ENCODE results near the gene NTRK3.

NTRK3 gene

DNA sequence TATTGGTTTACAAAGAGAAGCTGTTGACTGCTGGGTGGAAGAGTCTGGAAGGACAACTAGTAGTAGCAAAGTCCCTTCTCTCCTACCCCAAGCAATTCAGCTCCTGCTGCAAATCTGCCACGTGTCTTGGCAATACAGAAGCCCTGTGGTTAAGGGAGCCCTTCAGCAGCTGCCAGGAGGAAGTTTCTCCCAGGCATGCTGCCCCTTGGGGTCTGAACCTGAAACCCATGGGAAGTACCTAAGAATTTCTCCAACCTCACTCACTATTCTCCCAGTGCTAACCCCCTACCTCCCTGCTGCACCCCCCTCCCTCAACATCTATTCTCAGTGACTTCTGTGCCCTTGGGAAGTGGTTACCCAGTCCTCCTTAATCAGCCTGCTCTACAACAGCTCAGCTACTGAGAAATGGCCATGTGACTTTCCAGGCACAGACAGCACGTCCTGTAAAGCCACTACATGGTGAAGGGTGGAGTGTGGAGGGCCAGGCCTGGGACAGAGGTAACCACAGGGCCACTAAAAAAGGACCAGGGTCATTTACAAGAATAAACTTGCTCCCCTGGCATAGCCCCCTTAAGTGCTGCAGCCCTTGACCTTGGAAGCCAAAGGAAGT, 316.6 kb downstream of the NTRK3 start:
- DNase-seq (ENCODE audit: low spot score): no peak

DNA sequence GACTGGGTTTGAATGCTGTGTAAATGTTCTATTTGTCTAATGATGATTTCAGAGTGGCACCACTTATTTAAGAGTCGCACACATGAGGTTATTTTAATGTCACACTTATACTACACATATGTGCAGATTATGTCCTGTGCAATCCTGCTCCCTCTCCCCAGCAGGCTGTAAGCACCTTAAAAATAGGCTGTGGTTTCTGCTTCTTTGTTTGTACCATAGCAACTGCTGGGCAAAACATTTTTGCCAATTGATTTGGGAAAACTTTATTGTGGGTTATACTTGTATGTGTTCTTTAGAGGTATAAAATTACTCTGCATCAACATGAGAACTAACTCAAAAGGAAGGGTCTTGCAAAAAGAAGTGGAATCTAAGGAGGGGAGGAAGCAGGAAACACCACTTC, 318.5 kb downstream of the NTRK3 start:
- DNase-seq (ENCODE audit: low spot score): no peak

GRCh38 chr15:87935583-87935982, 321.0 kb downstream of the NTRK3 start:
- DNase-seq (ENCODE audit: low spot score): no peak

DNA sequence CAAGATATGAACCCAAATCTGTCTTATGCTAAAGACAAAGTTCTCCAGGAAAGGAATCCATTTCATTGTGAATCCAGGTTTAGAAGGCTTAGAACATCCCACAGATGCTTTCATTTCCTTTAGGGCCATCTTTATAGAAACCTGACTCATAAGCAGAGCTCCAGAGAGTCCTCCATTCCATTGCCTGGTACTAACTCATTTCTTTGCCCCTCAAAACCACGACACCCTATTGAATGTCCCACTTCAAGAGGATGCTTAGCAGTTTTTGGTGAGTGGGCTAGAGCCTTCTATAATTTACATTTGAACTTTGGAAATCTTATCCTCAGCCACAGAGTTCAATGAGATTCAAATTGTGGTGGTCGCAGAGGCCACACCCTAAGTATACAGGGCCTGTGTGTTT, 325.0 kb downstream of the NTRK3 start:
- DNase-seq (ENCODE audit: low spot score): no peak

GRCh38 chr15:87930457-87930856, 326.1 kb downstream of the NTRK3 start:
- DNase-seq (ENCODE audit: low spot score): no peak

DNA sequence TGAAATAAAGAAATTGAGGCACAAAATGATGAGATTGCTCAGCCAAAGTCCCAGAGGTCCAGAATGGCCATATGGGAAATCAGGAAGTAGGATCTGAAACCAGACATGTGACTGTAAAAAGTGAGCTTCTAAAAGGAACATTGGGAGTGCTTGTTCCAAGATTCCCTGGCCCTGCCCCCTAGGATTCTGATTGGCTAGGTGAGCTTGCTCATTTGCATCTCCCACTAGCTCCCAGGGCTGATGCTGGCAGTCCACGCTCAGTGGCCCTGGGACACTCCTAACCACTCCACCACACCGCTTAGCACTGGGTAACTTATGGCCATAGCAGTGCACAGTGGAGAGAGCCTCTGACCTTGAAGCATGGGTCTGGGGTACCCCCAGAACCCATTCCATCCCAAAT, 326.7 kb downstream of the NTRK3 start:
- DNase-seq (ENCODE audit: low spot score): no peak

DNA sequence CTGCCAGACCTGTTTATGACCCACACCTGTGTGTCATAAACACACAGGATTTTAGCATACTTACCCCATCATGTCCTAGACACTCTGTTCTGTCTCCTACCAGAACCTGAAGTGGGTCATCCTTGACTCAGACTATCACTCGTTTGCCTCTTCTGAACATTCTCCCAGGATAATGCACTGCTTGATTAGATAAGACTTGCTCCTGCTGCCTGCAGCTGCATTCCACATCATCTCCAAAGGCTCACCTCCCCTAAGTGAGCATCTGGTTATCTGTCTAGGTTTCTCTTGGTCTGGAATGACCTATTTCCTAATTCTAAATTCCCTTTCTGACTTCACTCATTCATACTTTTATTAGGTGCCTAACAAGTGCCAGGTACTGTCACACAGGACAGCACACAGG, 332.1 kb downstream of the NTRK3 start:
- DNase-seq (ENCODE audit: low spot score): no peak

DNA sequence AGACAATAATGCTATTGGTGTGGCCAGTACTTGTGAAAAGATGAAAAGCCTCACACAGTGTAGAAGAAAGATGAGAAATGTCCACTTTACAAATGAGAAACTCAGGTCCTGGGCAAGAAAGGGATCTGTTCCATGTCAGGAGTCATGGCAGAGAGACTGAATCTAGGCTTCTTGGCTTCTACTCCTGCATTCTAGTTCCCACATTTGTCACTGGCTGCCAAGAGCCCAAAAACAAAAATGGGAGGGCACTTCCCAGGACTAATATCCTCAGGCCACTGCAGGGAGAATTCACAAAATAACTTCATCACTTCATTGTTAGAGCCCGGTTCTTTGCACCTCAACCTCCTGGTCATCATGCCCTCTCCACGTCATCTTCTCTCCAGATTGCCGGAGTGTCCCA, 337.5 kb downstream of the NTRK3 start:
- DNase-seq (ENCODE audit: low spot score): no peak

DNA sequence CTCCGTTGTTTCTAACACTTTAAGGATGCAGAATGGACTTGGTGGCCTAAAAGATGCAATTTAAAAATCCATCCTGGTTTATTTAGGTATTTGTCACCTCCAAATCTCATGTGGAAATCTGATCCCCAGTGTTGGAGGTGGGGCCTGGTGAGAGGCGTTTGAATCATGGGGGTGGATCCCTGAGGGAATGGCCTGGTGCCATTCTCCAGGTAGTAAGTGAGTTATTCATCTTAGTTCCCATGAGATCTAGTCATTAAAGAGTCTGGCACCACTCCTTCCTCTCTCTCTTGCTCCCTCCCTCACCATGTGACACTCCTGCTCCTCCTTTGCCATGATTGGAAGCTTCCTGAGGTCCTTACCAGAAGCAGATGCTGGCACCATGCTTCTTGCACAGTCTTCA, 339.1 kb downstream of the NTRK3 start:
- no peak for DNase-seq (ENCODE audit: low spot score)

DNA sequence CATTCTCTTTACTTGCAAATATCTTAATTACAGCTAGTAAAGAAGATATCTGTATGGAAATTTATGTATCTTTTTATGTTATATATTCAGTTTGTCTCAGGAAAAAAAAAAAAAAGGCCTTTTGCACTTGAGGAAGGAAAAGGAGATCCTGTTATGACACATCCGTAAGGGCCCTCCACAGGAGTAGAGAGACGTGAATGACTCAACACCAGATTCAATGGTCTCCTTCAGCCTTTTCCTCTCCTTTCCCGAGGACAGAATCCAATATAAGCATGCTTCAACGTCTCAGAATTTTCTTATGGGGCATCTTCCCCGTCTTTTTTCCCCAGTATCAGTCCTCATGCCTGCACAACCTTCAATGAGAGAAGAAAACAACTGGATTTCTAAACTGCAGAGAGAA, 340.3 kb downstream of the NTRK3 start:
- no peak for DNase-seq (ENCODE audit: low spot score)

DNA sequence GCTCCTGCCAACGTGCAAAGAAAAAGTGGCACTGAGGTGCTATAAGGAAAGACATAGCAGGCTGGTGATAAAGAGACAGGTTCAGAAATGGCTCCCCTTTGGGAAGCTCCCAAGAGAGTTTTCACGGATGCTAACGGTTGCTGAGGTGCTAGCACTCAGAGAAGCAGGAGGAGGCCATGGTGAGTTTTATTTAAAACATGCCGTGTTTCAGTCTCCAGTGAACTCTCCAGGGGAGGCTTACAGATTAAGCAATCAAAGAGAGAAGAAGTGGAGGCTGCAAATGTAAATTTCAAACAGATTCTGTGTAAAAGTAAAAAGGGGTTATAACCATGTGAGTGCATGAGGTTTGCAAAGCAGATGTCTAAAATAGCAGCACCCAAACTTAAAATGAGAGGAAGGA, 346.2 kb downstream of the NTRK3 start:
- DNase-seq (ENCODE audit: low spot score): no peak

DNA sequence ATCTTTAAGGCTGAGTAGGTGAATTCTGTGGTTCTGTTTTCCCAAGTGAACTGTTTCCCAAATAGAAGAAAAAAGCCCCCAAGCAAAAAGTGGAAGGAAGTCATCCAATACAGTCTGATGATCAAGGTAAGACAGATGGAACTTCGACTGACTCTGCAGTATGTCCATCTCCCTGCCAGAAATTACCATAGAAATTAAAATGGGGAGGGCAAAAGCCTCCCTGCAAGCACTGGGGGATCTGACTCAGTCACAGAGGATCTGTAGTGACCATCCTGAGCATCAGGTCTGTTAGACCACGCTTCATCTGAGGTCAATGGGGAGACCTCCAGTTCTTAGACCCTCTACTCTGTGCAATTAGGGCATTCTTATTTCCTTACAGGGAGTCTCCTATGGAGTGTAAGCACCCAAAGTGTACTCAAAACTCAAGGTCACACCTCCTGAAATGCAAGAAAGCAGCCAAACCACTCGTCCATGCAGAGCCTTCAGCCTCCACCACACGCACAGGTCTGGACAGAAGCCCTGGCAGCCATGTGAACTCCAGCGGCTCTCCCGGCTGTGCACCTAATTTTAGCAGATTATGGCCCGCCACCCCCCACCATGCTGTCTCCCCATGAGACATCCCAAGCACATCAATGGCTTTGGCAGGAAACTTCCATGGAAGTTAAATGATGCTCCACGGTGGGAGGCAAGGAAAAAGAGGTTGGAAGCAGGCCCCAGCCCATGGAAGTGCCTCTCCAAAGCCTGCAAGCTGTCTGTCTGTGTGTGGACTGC, 348.7 kb downstream of the NTRK3 start:
- DNase-seq (ENCODE audit: low spot score): no peak

DNA sequence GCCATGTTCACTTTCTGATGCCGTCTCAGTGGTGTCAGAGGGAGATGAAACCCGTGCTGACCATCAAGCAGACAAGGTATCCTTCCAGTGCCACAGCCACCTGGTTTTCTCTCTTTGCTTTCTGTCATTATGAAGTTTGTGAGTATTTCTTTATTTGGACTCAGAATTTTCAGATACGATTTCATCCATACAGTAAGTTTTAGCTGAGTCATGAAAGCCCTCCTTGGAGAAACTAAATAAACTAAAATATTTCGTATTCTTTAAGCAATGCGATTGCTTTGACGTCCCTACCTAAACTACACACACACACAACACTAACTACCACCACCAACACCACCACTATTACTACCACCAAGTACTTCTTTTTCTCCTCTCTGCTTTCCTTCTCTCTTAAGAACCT, 350.1 kb downstream of the NTRK3 start:
- DNase-seq (ENCODE audit: low spot score): no peak

GRCh38 chr15:87902772-87903426, 353.6 kb downstream of the NTRK3 start:
- no peak for DNase-seq (ENCODE audit: low spot score)

GRCh38 chr15:87901926-87902690, 354.4 kb downstream of the NTRK3 start:
- no peak for DNase-seq (ENCODE audit: low spot score)

GRCh38 chr15:87901008-87901407, 355.5 kb downstream of the NTRK3 start:
- DNase-seq (ENCODE audit: low spot score): no peak

DNA sequence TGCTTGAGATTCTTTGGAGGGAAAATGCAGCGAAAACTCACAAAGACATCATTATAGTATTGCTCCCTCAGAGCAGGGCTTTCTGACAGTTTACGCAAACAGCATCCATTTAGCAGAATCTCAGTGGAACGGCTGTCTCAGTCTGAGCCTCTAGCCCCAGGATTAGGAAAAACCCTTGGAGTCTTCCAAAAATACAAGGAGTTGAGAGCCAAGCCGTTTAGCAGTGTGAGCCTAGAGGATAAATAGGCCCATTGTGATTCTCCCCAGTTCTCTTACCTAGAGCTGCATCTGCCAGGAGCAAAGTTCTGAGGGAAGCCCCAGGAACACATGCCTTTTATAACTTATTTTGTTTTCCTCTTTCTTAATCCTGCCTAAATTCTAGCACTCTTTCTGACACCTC, 359.6 kb downstream of the NTRK3 start:
- peak; percentile 62 for DNase-seq (ENCODE audit: low spot score)

- no peak for DNase-seq (ENCODE audit: low spot score)
These were observed 369.4 kb downstream of the NTRK3 start for GRCh38 chr15:87887177-87887576.

- no peak for DNase-seq (ENCODE audit: low spot score)
These were observed 375.5 kb downstream of the NTRK3 start for GRCh38 chr15:87881026-87881425.

- DNase-seq (ENCODE audit: low spot score): no peak
These were observed 378.6 kb downstream of the NTRK3 start for GRCh38 chr15:87877822-87878542.

- no peak for DNase-seq (ENCODE audit: low spot score)
These were observed 379.3 kb downstream of the NTRK3 start for GRCh38 chr15:87877114-87877810.
